HG03378 (cell line): ENCODE results near the gene NOP9.
A peak's percentile ranks its signal among the peaks of the same experiment; 100 is the strongest.
"Not testable (repeated sequence)": the region's sequence is repeated elsewhere in the genome, so short reads cannot be mapped to it uniquely, and the experiment has no call there.

ENCODE experiments used
- ATAC-seq: cut with Tn5 transposase; IDR thresholded peaks from one replicate; pipeline ENCODE4 v1.9.1; 2021; ENCODE audit warnings: mild to moderate bottlenecking, moderate library complexity; ENCODE audit not compliant: unreplicated experiment

The NOP9 gene

GRCh38 chr14:24323341-24323740, 23.7 kb downstream of the NOP9 start:
- ATAC-seq = no peak

- no peak for ATAC-seq
Measured at GRCh38 chr14:24324024-24324423, 24.4 kb downstream of the NOP9 start.

GRCh38 chr14:24325041-24325530, 25.4 kb downstream of the NOP9 start:
- no peak for ATAC-seq

- ATAC-seq = no peak
Measured at GRCh38 chr14:24325963-24326362, 26.3 kb downstream of the NOP9 start.

GRCh38 chr14:24327303-24327702, 27.7 kb downstream of the NOP9 start:
- ATAC-seq = no peak

- not testable (repeated sequence) for ATAC-seq
Measured at GRCh38 chr14:24327914-24328313, 28.3 kb downstream of the NOP9 start.

- no peak for ATAC-seq
Measured at GRCh38 chr14:24329073-24329663, 29.5 kb downstream of the NOP9 start.

- no peak for ATAC-seq
Measured at GRCh38 chr14:24329736-24330135, 30.1 kb downstream of the NOP9 start.

GRCh38 chr14:24330973-24331674, 31.5 kb downstream of the NOP9 start:
- ATAC-seq = no peak

GRCh38 chr14:24331731-24332267, 32.1 kb downstream of the NOP9 start:
- no peak for ATAC-seq

GRCh38 chr14:24332268-24332993, 32.8 kb downstream of the NOP9 start:
- peak; percentile 76 for ATAC-seq

GRCh38 chr14:24334431-24335291, 35.0 kb downstream of the NOP9 start, which contains the start of gene ADCY4:
Gene ADCY4 (minus strand): TSS chr14:24335071. CDS start chr14:24334652, 419 bp downstream.
- no peak for ATAC-seq

GRCh38 chr14:24335461-24336171, 36.0 kb downstream of the NOP9 start:
- ATAC-seq = no peak

- ATAC-seq = no peak
Measured at GRCh38 chr14:24337144-24337823, 37.6 kb downstream of the NOP9 start.

- ATAC-seq = no peak
Measured at GRCh38 chr14:24337824-24338175, 38.1 kb downstream of the NOP9 start.

GRCh38 chr14:24338843-24339242, 39.2 kb downstream of the NOP9 start:
- no peak for ATAC-seq

- ATAC-seq = peak; percentile 82
Measured at GRCh38 chr14:24339284-24340151, 39.9 kb downstream of the NOP9 start, which contains the start of gene RIPK3. Gene RIPK3 (minus strand): TSS chr14:24339991. CDS start chr14:24339826, 165 bp downstream.

GRCh38 chr14:24340606-24341005, 41.0 kb downstream of the NOP9 start:
- ATAC-seq = no peak
